ENCODE data around the gene GRM4. TPM values are rescaled to one million over a fixed set of nuclear protein-coding genes. Genes with fewer than 3 reads are reported as not detected.

GRM4 gene
- total RNA-seq, 1 donor from 2014 or later, result 1.2 TPM

DNA sequence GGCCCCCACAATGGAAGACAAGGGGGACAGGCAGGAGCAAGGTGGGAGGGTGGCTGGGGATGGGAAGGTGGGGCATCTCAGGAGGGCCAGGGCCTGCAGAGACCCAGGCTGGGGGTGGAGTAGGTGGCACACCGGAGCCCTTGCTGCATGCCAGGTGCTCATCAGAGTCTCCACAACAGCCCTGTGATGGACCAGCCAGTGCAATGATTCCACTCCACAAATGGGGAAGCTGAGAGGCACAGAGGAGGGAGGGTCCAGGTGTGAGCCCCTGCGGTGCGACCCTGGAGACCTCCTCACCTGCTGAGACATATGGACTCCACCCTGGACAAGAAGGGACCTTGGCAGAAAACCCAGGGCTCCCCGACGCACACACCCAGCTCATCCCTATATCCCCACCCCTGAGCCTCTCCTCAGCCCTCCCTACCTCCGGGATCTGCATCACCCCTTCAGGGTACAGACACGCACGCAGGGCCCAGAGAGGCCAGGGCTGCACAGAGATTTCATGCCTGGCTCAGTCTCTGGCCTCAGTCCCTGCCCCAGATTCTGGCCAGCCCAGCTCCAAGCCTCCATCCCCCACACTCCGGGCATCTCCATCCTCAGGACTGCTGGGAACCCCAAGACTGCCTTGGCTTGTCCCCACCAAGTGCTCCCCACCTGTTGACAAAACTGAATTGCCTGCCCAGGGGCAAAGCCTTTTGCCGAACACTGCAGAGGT lies 7.1 kb upstream of the GRM4 start:
- H3K36me3 ChIP-seq, result no peaks in the 10 kb centered on the region
- Mint-ChIP-seq H3K4me1 (peaks cover 20% of the 10 kb centered on the region), H3K9me3 (peaks cover 2% of the 10 kb centered on the region), H3K36me3 (no peaks in the 10 kb centered on the region), H3K27ac (peak overlapping the region; percentile 79), H3K4me3 (peak overlapping the region; percentile 69), H3K27me3 (ENCODE audit: insufficient read depth, low read depth) (peaks cover 48% of the 10 kb centered on the region)
- no peak for DNase-seq (ENCODE audit: low spot score)
- H3K27me3 ChIP-seq, result peaks cover 85% of the 10 kb centered on the region
- H3K4me1 ChIP-seq, result peaks cover 13% of the 10 kb centered on the region
- H4K20me1 ChIP-seq (ENCODE audit: low read depth), result peaks cover 5% of the 10 kb centered on the region
- H3K9me3 ChIP-seq (ENCODE audit: low read depth), result no peaks in the 10 kb centered on the region
- TF ChIP-seq EZH2phosphoT487 (IDR thresholded peaks at IDR 0.05), result no peak
- TF ChIP-seq CTCF (IDR thresholded peaks at IDR 0.05), result no peak
- TF ChIP-seq EZH2 (IDR thresholded peaks at IDR 0.05), result no peak
- no peak overlapping the region for H3K27ac ChIP-seq
- no peak overlapping the region for H3K4me3 ChIP-seq
- H3K79me2 ChIP-seq (ENCODE audit: low read depth), result no peaks in the 10 kb centered on the region
- no peak overlapping the region for H3K4me2 ChIP-seq
- H3F3A ChIP-seq (ENCODE audit: low read depth), result peaks cover 23% of the 10 kb centered on the region
- no peak overlapping the region for H3K9ac ChIP-seq
- no peak overlapping the region for H2AFZ ChIP-seq (replicated peaks)

DNA sequence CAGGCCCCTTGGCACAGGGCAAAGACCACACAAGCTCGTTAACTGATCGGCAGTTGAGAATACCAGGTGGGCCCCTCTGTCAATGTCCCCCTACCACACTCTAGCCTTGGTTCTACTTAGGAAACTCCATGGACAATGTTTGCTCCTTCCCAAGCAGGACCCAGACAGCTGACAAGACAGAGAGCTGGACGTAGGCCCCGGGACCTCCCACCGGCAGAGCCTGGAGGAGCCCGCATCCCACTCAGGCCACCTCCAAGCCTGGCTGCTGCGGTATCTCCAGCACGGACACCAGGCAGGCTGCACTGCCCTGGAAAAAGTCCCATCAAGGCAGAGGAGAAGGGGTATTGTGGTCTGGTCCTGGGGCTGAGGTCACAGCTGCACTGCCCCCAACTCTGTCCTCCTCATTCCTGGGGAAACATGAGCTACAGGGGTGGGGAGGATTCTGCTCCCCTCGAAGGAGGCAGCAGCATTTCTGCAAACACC lies 6.2 kb upstream of the GRM4 start:
- no peaks in the 10 kb centered on the region for H3K36me3 Mint-ChIP-seq
- H4K20me1 ChIP-seq (ENCODE audit: low read depth), result peaks cover 5% of the 10 kb centered on the region
- peaks cover 22% of the 10 kb centered on the region for H3K4me1 Mint-ChIP-seq
- H3K9ac ChIP-seq, result no peak overlapping the region
- H3K36me3 ChIP-seq, result no peaks in the 10 kb centered on the region
- H3K9me3 Mint-ChIP-seq, result no peaks in the 10 kb centered on the region
- H3K9me3 ChIP-seq (ENCODE audit: low read depth), result no peaks in the 10 kb centered on the region
- TF ChIP-seq EZH2 (IDR thresholded peaks at IDR 0.05) (no peak), CTCF (IDR thresholded peaks at IDR 0.05) (no peak), EZH2phosphoT487 (IDR thresholded peaks at IDR 0.05) (no peak)
- H3K27ac Mint-ChIP-seq, result no peak overlapping the region
- no peak overlapping the region for H3K4me2 ChIP-seq
- no peak overlapping the region for H3K4me3 ChIP-seq
- peaks cover 13% of the 10 kb centered on the region for H3K4me1 ChIP-seq
- H2AFZ ChIP-seq (replicated peaks), result no peak overlapping the region
- DNase-seq (ENCODE audit: low spot score), result no peak
- no peak overlapping the region for H3K4me3 Mint-ChIP-seq
- H3F3A ChIP-seq (ENCODE audit: low read depth), result peaks cover 25% of the 10 kb centered on the region
- H3K79me2 ChIP-seq (ENCODE audit: low read depth), result no peaks in the 10 kb centered on the region
- H3K27ac ChIP-seq, result no peak overlapping the region
- H3K27me3 ChIP-seq, result peaks cover 91% of the 10 kb centered on the region
- peaks cover 47% of the 10 kb centered on the region for H3K27me3 Mint-ChIP-seq (ENCODE audit: insufficient read depth, low read depth)

GRCh38 chr6:34151321-34152041 lies 5.6 kb upstream of the GRM4 start:
- Mint-ChIP-seq H3K4me3 (no peak overlapping the region), H3K9me3 (no peaks in the 10 kb centered on the region), H3K4me1 (peaks cover 26% of the 10 kb centered on the region), H3K27ac (no peak overlapping the region), H3K36me3 (no peaks in the 10 kb centered on the region), H3K27me3 (ENCODE audit: insufficient read depth, low read depth) (peaks cover 45% of the 10 kb centered on the region)
- peaks cover 31% of the 10 kb centered on the region for H3F3A ChIP-seq (ENCODE audit: low read depth)
- H3K4me1 ChIP-seq, result peaks cover 13% of the 10 kb centered on the region
- TF ChIP-seq EZH2phosphoT487 (IDR thresholded peaks at IDR 0.05) (no peak), CTCF (IDR thresholded peaks at IDR 0.05) (peak; percentile 12), EZH2 (IDR thresholded peaks at IDR 0.05) (no peak)
- H3K4me3 ChIP-seq, result no peak overlapping the region
- DNase-seq (ENCODE audit: low spot score), result peak; percentile 39
- H3K79me2 ChIP-seq (ENCODE audit: low read depth), result no peaks in the 10 kb centered on the region
- H4K20me1 ChIP-seq (ENCODE audit: low read depth), result peaks cover 5% of the 10 kb centered on the region
- H3K27ac ChIP-seq, result no peak overlapping the region
- no peaks in the 10 kb centered on the region for H3K36me3 ChIP-seq
- H3K9me3 ChIP-seq (ENCODE audit: low read depth), result no peaks in the 10 kb centered on the region
- H2AFZ ChIP-seq (replicated peaks), result no peak overlapping the region
- H3K4me2 ChIP-seq, result no peak overlapping the region
- H3K9ac ChIP-seq, result no peak overlapping the region
- H3K27me3 ChIP-seq, result peaks cover 93% of the 10 kb centered on the region
